Measurements from ENCODE around the gene COG8. TPM values are rescaled to one million over a fixed set of nuclear protein-coding genes. Genes with fewer than 3 reads are reported as not detected.
"Not testable (repeated sequence)": the region's sequence is repeated elsewhere in the genome, so short reads cannot be mapped to it uniquely, and the experiment has no call there.

COG8 gene
- total RNA-seq, 2 donors from 2014 or later, result 21.9 to 22.4 TPM

DNA sequence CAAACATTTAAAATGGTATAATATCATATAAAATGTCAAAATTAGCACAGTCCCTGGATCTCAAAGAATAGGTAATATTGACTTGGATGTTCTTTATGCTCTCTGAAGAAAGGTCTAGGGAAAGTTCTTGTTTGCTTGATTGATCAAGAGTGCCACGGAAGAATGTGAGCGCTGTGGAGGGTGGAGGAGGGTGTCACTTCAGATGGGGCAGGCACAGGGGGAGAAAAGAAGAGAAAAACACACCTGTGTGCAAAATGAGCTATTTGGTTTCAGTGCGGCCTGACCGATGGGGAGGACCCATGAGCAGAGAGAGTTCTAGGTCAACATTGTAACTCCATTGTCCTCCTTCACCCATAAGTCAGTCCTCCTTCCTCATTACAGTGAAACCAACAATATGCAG is 37.1 kb downstream of the COG8 start:
- DNase-seq (ENCODE audit: low spot score), result peak; percentile 25
- intact Hi-C loops (cut with DNase I), result loop anchor here in 1 of 2 donors (10.0 kb wide), 1 partner anchor 398 kb away; no protein-coding TSS in a partner anchor

DNA sequence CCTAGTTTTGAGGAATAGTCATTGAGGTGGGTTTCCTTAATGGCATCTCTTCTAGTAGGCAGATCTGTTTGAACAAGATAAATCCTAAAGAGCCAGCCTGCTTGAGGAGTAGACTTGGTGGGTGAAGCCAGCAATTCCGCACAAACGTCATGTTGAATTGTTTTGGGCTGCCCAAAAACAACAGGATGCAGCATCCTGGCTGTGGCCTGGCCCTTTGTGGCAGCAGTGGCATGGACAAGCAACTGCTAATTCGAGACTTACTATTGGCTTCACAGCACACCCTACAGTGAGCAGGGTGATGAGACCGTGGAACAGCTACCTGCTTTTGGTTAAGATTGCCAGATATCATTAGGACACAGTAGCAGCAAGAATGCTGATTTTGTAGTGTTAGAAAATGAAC is 37.5 kb downstream of the COG8 start:
- intact Hi-C loops (cut with DNase I), result loop anchor here in 1 of 2 donors (10.0 kb wide), 1 partner anchor 397 kb away; no protein-coding TSS in a partner anchor
- DNase-seq (ENCODE audit: low spot score), result no peak

DNA sequence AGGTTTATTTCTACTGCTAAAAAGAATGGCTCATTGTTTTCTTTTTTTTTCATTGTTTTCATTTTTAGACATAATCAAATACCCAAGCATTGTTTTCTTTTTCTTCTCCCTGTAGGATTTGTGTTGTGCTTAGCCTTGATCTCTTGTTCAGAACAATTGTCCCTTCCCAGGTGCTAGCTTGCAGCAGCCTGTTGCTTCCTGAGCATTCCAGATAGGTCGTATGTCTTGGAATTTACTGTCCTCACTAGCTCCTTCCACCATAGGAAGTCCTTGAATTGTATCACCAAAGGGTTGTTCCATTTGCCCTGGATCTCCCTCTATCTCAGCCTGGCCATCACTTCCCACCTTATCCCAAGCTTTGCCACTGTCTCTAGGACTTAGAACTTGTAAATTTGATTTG is 38.2 kb downstream of the COG8 start:
- intact Hi-C loops (cut with DNase I), result loop anchor here in 1 of 2 donors (10.0 kb wide), 1 partner anchor 396 kb away; no protein-coding TSS in a partner anchor
- DNase-seq (ENCODE audit: low spot score), result no peak

- DNase-seq (ENCODE audit: low spot score), result no peak
- intact Hi-C loops (cut with DNase I), result no loop called here
Observed at GRCh38 chr16:69298261-69298660, 41.1 kb downstream of the COG8 start.

- intact Hi-C loops (cut with DNase I); DNase-seq (ENCODE audit: low spot score): not testable (repeated sequence)
Observed at GRCh38 chr16:69296771-69297170, 42.6 kb downstream of the COG8 start.

DNA sequence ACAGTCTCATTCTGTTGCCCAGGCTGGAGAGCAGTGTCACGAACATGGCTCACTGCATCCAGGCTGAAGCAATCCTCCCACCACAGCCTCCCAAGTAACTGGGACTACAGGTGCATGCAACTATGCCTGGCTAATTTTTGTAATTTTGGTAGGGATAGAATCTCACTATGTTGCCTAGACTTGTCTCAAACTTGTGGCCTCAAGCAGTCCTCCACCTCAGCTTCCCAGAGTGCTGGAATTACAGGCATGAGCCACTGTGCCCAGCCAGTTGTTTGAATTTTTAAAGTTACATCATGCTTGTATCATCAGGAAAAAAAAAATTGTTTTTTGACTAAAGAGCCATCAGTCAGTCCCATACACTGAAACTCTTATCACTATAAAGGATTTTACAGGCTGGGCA is 45.3 kb downstream of the COG8 start:
- DNase-seq (ENCODE audit: low spot score), result no peak
- intact Hi-C loops (cut with DNase I), result no loop called here

GRCh38 chr16:69293401-69293800 is 46.0 kb downstream of the COG8 start:
- intact Hi-C loops (cut with DNase I), result no loop called here
- no peak for DNase-seq (ENCODE audit: low spot score)

- intact Hi-C loops (cut with DNase I); DNase-seq (ENCODE audit: low spot score): not testable (repeated sequence)
Observed at GRCh38 chr16:69291657-69292056, 47.7 kb downstream of the COG8 start.

- DNase-seq (ENCODE audit: low spot score), result peak; percentile 90
- intact Hi-C loops (cut with DNase I), result loop anchor here (5.0 kb wide), 2 partner anchors 135 to 140 kb away; no protein-coding TSS in a partner anchor
Observed at GRCh38 chr16:69286941-69287713, 52.2 kb downstream of the COG8 start.

- DNase-seq (ENCODE audit: low spot score), result no peak
- intact Hi-C loops (cut with DNase I), result loop anchor here (5.0 kb wide), 2 partner anchors 133 to 138 kb away; no protein-coding TSS in a partner anchor
Observed at GRCh38 chr16:69285240-69285639, 54.1 kb downstream of the COG8 start.

- intact Hi-C loops (cut with DNase I), result no loop called here
- no peak for DNase-seq (ENCODE audit: low spot score)
Observed at GRCh38 chr16:69283851-69284250, 55.5 kb downstream of the COG8 start.

DNA sequence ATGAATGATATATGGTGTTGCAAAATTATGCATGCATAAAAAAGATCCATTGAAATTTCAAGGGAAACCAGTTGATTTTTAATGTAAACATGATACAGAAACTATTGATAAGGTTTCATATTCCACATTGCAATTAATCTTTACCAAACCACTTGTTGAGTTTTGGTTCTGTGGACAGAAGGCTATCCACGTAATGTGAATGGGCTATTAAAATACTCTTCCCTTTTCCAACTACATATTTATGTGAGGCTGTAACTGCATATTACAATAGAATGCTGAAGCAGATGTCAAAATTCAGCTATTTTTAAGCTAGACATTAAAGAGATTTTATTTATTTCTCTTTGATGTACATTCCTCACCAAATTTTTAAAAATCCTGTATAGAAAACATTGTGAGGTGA is 62.0 kb downstream of the COG8 start:
- no peak for DNase-seq (ENCODE audit: low spot score)
- intact Hi-C loops (cut with DNase I), result no loop called here

Other genes with a start within 250 kb of the COG8 start
- gene HAS3, start 233.9 kb downstream of the COG8 start, total RNA-seq, result 1 to 10 TPM in 1 of 2 donors, under 1 TPM in 1; 0.88 to 1.3 TPM
- 10 to 100 TPM; 55.0 to 67.0 TPM for gene CHTF8, start 207.0 kb downstream of the COG8 start, total RNA-seq
- gene UTP4, start 206.9 kb downstream of the COG8 start, total RNA-seq, result 10 to 100 TPM; 32.8 to 36.9 TPM
- gene SNTB2, start 152.4 kb downstream of the COG8 start, total RNA-seq, result 10 to 100 TPM; 53.8 to 59.5 TPM
- gene VPS4A, start 28.2 kb downstream of the COG8 start, total RNA-seq, result 10 to 100 TPM; 23.4 to 24.1 TPM
- gene PDF, start 9.0 kb downstream of the COG8 start, total RNA-seq, result 1 to 10 TPM; 6.6 to 6.9 TPM
- gene NIP7, start 208 bp upstream of the COG8 start, total RNA-seq, result 10 to 100 TPM; 14.3 to 15.9 TPM
- gene TMED6, start 12.2 kb upstream of the COG8 start, total RNA-seq, result under 1 TPM; 0.51 to 0.57 TPM
- gene TERF2, start 46.4 kb upstream of the COG8 start, total RNA-seq, result 10 to 100 TPM; 24.4 to 33.0 TPM
- 10 to 100 TPM; 47.3 to 59.3 TPM for gene CYB5B, start 85.1 kb upstream of the COG8 start, total RNA-seq
- gene NFAT5, start 226.4 kb upstream of the COG8 start, total RNA-seq, result 10 to 100 TPM; 43.0 to 55.3 TPM